Measurements from ENCODE around the gene ARX.

Gene ARX

DNA sequence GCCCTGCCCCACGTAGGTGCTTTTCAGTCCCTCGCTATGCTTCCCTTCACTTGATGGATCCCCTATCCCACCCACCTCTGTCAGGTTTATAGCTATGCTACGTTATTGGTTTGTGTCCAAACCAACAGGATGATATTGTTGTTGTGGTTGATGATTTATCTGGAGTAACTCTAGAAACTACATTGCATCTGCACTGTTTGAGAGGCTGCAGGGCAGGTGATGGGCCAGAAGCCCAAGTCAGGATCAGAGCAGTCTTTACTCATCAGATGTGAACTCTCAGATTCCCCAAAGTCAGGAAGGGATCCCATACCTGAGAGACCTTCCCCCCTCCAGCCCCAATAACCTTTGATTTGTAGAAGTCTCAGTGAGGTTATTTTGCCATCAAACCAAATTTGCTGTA, 34.7 kb downstream of the ARX start:
- Histone ChIP-seq H2BK120ac (ENCODE audit: low read depth, low read length) (no peak overlapping the region), H3K4me3 (ENCODE audit: low read length) (no peak overlapping the region), H3K27me3 (ENCODE audit: insufficient read depth, low read length, poor library complexity) (no peaks in the 10 kb centered on the region), H3K4me1 (ENCODE audit: control insufficient read depth, low read depth, low read length) (no peaks in the 10 kb centered on the region), H2BK15ac (replicated peaks; ENCODE audit: low read depth) (no peak overlapping the region), H2BK5ac (ENCODE audit: low read length) (no peak overlapping the region), H3K9ac (ENCODE audit: low read length) (no peak overlapping the region), H3K27ac (ENCODE audit: low read depth, low read length) (no peak overlapping the region), H3K79me1 (ENCODE audit: low read length) (no peaks in the 10 kb centered on the region), H3K56ac (ENCODE audit: low read length) (no peak overlapping the region), H2AK5ac (ENCODE audit: low read length) (no peak overlapping the region), H3K23ac (ENCODE audit: low read length) (no peak overlapping the region), H3K4me2 (ENCODE audit: low read length) (no peak overlapping the region), H3K36me3 (ENCODE audit: control insufficient read depth, insufficient read depth, low read length) (no peaks in the 10 kb centered on the region), H3K79me2 (ENCODE audit: control insufficient read depth, insufficient read depth, low read length) (no peaks in the 10 kb centered on the region), H4K5ac (ENCODE audit: low read length) (no peak overlapping the region), H3K4ac (ENCODE audit: low read depth, low read length) (no peak overlapping the region), H4K8ac (ENCODE audit: low read depth, low read length) (no peak overlapping the region), H3K18ac (ENCODE audit: low read length) (no peak overlapping the region)
- DNase-seq, result no peak
- no CpG with 5 or more reads among the region's 3 CpGs for WGBS (ENCODE audit: extremely low coverage, insufficient coverage, low lambda C conversion rate)

DNA sequence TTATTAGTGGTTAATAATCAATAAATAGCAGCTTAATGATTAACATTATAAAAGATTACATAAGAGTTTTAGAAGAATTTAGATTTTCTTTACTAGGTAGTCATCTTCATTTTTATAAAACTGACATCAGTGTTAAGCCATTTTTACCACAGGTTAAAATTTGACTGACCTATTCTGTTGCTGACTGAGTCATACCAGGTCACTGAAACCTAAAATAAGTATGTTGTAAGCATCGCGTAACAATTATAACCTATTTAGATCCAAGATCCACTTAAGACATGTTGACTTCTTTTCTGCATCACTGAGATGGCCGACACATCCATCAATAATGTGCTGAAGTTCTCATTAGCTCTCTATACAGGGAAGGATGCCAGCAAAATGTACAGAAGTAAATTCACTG, 36.7 kb downstream of the ARX start:
- no peak overlapping the region for H3K23ac ChIP-seq (ENCODE audit: low read length)
- H3K18ac ChIP-seq (ENCODE audit: low read length), result no peak overlapping the region
- H2BK15ac ChIP-seq (replicated peaks; ENCODE audit: low read depth), result no peak overlapping the region
- WGBS (ENCODE audit: extremely low coverage, insufficient coverage, low lambda C conversion rate), result no CpG with 5 or more reads among the region's 3 CpGs
- no peak overlapping the region for H3K27ac ChIP-seq (ENCODE audit: low read depth, low read length)
- no peak overlapping the region for H3K4ac ChIP-seq (ENCODE audit: low read depth, low read length)
- H2AK5ac ChIP-seq (ENCODE audit: low read length), result no peak overlapping the region
- no peak overlapping the region for H2BK5ac ChIP-seq (ENCODE audit: low read length)
- no peak overlapping the region for H3K4me3 ChIP-seq (ENCODE audit: low read length)
- no peak overlapping the region for H4K8ac ChIP-seq (ENCODE audit: low read depth, low read length)
- H3K79me2 ChIP-seq (ENCODE audit: control insufficient read depth, insufficient read depth, low read length), result no peaks in the 10 kb centered on the region
- H3K27me3 ChIP-seq (ENCODE audit: insufficient read depth, low read length, poor library complexity), result no peaks in the 10 kb centered on the region
- no peak overlapping the region for H2BK120ac ChIP-seq (ENCODE audit: low read depth, low read length)
- H4K5ac ChIP-seq (ENCODE audit: low read length), result no peak overlapping the region
- H3K36me3 ChIP-seq (ENCODE audit: control insufficient read depth, insufficient read depth, low read length), result no peaks in the 10 kb centered on the region
- no peak overlapping the region for H3K56ac ChIP-seq (ENCODE audit: low read length)
- no peak for DNase-seq
- no peak overlapping the region for H3K9ac ChIP-seq (ENCODE audit: low read length)
- no peaks in the 10 kb centered on the region for H3K4me1 ChIP-seq (ENCODE audit: control insufficient read depth, low read depth, low read length)
- H3K4me2 ChIP-seq (ENCODE audit: low read length), result no peak overlapping the region
- no peaks in the 10 kb centered on the region for H3K79me1 ChIP-seq (ENCODE audit: low read length)

- H3K18ac ChIP-seq (ENCODE audit: low read length), result no peak overlapping the region
- H3K4me3 ChIP-seq (ENCODE audit: low read length), result no peak overlapping the region
- no peak overlapping the region for H2BK5ac ChIP-seq (ENCODE audit: low read length)
- H2AK5ac ChIP-seq (ENCODE audit: low read length), result no peak overlapping the region
- no peaks in the 10 kb centered on the region for H3K4me1 ChIP-seq (ENCODE audit: control insufficient read depth, low read depth, low read length)
- H4K5ac ChIP-seq (ENCODE audit: low read length), result no peak overlapping the region
- H2BK15ac ChIP-seq (replicated peaks; ENCODE audit: low read depth), result no peak overlapping the region
- no peak overlapping the region for H3K56ac ChIP-seq (ENCODE audit: low read length)
- no peak overlapping the region for H3K4ac ChIP-seq (ENCODE audit: low read depth, low read length)
- WGBS (ENCODE audit: extremely low coverage, insufficient coverage, low lambda C conversion rate), result no CpG with 5 or more reads among the region's 5 CpGs
- H3K27me3 ChIP-seq (ENCODE audit: insufficient read depth, low read length, poor library complexity), result no peaks in the 10 kb centered on the region
- no peak overlapping the region for H3K4me2 ChIP-seq (ENCODE audit: low read length)
- no peaks in the 10 kb centered on the region for H3K79me1 ChIP-seq (ENCODE audit: low read length)
- no peak overlapping the region for H2BK120ac ChIP-seq (ENCODE audit: low read depth, low read length)
- no peaks in the 10 kb centered on the region for H3K79me2 ChIP-seq (ENCODE audit: control insufficient read depth, insufficient read depth, low read length)
- DNase-seq, result no peak
- no peak overlapping the region for H3K23ac ChIP-seq (ENCODE audit: low read length)
- no peak overlapping the region for H3K27ac ChIP-seq (ENCODE audit: low read depth, low read length)
- H3K9ac ChIP-seq (ENCODE audit: low read length), result no peak overlapping the region
- no peak overlapping the region for H4K8ac ChIP-seq (ENCODE audit: low read depth, low read length)
- no peaks in the 10 kb centered on the region for H3K36me3 ChIP-seq (ENCODE audit: control insufficient read depth, insufficient read depth, low read length)
Observed at GRCh38 chrX:24969812-24970211, 46.0 kb downstream of the ARX start.

DNA sequence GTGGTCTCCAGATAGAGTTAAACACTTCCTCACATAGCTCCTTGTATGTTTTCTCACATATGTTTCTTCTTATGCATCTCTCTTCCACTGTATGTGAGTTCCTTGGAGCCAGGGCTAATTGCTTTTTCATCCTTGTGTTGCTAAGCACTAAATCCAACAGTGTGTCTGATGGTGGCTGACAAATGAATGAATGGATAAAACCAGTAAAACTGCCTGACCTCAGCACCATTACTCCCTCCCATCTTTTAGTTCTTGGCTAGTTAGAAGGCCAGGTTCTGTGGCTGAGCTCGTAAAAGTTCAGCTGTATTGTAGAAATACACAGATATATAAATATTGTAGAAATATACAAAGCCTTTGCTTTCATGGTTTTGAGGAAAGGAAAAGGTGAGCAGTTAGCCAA, 50.4 kb downstream of the ARX start:
- Histone ChIP-seq H3K27ac (ENCODE audit: low read depth, low read length) (no peak overlapping the region), H3K23ac (ENCODE audit: low read length) (no peak overlapping the region), H3K79me2 (ENCODE audit: control insufficient read depth, insufficient read depth, low read length) (no peaks in the 10 kb centered on the region), H2BK5ac (ENCODE audit: low read length) (no peak overlapping the region), H3K27me3 (ENCODE audit: insufficient read depth, low read length, poor library complexity) (no peaks in the 10 kb centered on the region), H3K4me2 (ENCODE audit: low read length) (no peak overlapping the region), H2AK5ac (ENCODE audit: low read length) (no peak overlapping the region), H3K36me3 (ENCODE audit: control insufficient read depth, insufficient read depth, low read length) (no peaks in the 10 kb centered on the region), H3K4ac (ENCODE audit: low read depth, low read length) (no peak overlapping the region), H3K4me3 (ENCODE audit: low read length) (no peak overlapping the region), H3K18ac (ENCODE audit: low read length) (no peak overlapping the region), H4K8ac (ENCODE audit: low read depth, low read length) (no peak overlapping the region), H3K9ac (ENCODE audit: low read length) (no peak overlapping the region), H4K5ac (ENCODE audit: low read length) (no peak overlapping the region), H3K56ac (ENCODE audit: low read length) (no peak overlapping the region), H2BK15ac (replicated peaks; ENCODE audit: low read depth) (no peak overlapping the region), H3K79me1 (ENCODE audit: low read length) (no peaks in the 10 kb centered on the region), H3K4me1 (ENCODE audit: control insufficient read depth, low read depth, low read length) (no peaks in the 10 kb centered on the region), H2BK120ac (ENCODE audit: low read depth, low read length) (no peak overlapping the region)
- DNase-seq, result no peak
- no CpG with 5 or more reads among the region's 1 CpG for WGBS (ENCODE audit: extremely low coverage, insufficient coverage, low lambda C conversion rate)

DNA sequence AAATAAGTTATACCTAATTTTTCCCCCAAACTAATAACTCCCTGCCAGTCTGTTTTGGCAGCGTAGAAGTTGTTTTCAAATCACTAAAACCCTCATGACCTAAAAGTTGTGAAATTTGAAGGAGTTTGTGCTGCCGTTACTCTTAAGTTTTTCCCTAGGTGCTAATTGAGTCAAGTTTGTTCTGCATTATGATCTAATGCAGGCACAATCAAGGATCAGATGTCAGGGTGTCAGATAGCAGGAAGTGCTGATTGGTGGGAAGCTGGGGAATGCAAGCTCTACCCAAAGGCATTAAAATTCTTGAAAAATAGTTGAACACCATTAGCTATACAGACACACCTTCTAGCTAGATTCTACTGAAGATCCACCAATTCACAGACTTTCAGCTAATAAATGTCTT, 51.9 kb downstream of the ARX start:
- no peak overlapping the region for H2BK120ac ChIP-seq (ENCODE audit: low read depth, low read length)
- no peaks in the 10 kb centered on the region for H3K79me1 ChIP-seq (ENCODE audit: low read length)
- no peak overlapping the region for H3K27ac ChIP-seq (ENCODE audit: low read depth, low read length)
- H3K79me2 ChIP-seq (ENCODE audit: control insufficient read depth, insufficient read depth, low read length), result no peaks in the 10 kb centered on the region
- no peak overlapping the region for H3K18ac ChIP-seq (ENCODE audit: low read length)
- no peak overlapping the region for H2BK5ac ChIP-seq (ENCODE audit: low read length)
- H4K8ac ChIP-seq (ENCODE audit: low read depth, low read length), result no peak overlapping the region
- no peak overlapping the region for H3K4me3 ChIP-seq (ENCODE audit: low read length)
- no peak overlapping the region for H3K4ac ChIP-seq (ENCODE audit: low read depth, low read length)
- H3K27me3 ChIP-seq (ENCODE audit: insufficient read depth, low read length, poor library complexity), result no peaks in the 10 kb centered on the region
- no peak overlapping the region for H3K4me2 ChIP-seq (ENCODE audit: low read length)
- peak; percentile 59 for DNase-seq
- no peaks in the 10 kb centered on the region for H3K36me3 ChIP-seq (ENCODE audit: control insufficient read depth, insufficient read depth, low read length)
- H3K56ac ChIP-seq (ENCODE audit: low read length), result no peak overlapping the region
- H4K5ac ChIP-seq (ENCODE audit: low read length), result no peak overlapping the region
- no peak overlapping the region for H2AK5ac ChIP-seq (ENCODE audit: low read length)
- no peak overlapping the region for H2BK15ac ChIP-seq (replicated peaks; ENCODE audit: low read depth)
- H3K4me1 ChIP-seq (ENCODE audit: control insufficient read depth, low read depth, low read length), result no peaks in the 10 kb centered on the region
- H3K23ac ChIP-seq (ENCODE audit: low read length), result no peak overlapping the region
- WGBS (ENCODE audit: extremely low coverage, insufficient coverage, low lambda C conversion rate), result no CpG with 5 or more reads among the region's 2 CpGs
- no peak overlapping the region for H3K9ac ChIP-seq (ENCODE audit: low read length)

DNA sequence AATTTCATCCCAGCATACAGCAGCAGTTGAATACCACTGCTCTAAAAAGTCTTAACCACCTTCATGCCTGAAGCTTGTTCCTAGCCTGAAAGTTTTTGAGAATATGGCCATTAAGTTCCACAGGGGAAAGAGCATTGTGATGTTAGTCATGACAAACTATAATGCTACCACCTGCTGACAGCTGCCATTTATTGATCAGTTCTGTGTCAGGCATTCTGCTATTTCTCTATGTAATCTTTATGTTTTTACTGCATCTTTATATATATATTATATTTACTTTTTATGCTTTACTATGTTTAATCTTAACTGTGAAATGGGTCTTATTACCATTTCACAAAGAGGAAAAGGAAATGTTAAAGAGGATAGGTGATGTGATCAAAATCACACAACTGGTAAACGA, 54.0 kb downstream of the ARX start:
- H3K9ac ChIP-seq (ENCODE audit: low read length), result no peak overlapping the region

More for the DNA sequence above, 54.0 kb downstream of the ARX start:
- Histone ChIP-seq H4K5ac (ENCODE audit: low read length) (no peak overlapping the region), H3K79me1 (ENCODE audit: low read length) (no peaks in the 10 kb centered on the region), H3K36me3 (ENCODE audit: control insufficient read depth, insufficient read depth, low read length) (no peaks in the 10 kb centered on the region), H2AK5ac (ENCODE audit: low read length) (no peak overlapping the region), H3K27ac (ENCODE audit: low read depth, low read length) (no peak overlapping the region), H3K23ac (ENCODE audit: low read length) (no peak overlapping the region), H3K56ac (ENCODE audit: low read length) (no peak overlapping the region), H2BK120ac (ENCODE audit: low read depth, low read length) (no peak overlapping the region), H3K27me3 (ENCODE audit: insufficient read depth, low read length, poor library complexity) (no peaks in the 10 kb centered on the region), H2BK15ac (replicated peaks; ENCODE audit: low read depth) (no peak overlapping the region), H3K4me1 (ENCODE audit: control insufficient read depth, low read depth, low read length) (no peaks in the 10 kb centered on the region), H3K4me2 (ENCODE audit: low read length) (no peak overlapping the region), H2BK5ac (ENCODE audit: low read length) (no peak overlapping the region), H3K4ac (ENCODE audit: low read depth, low read length) (no peak overlapping the region), H3K18ac (ENCODE audit: low read length) (no peak overlapping the region), H4K8ac (ENCODE audit: low read depth, low read length) (no peak overlapping the region), H3K4me3 (ENCODE audit: low read length) (no peak overlapping the region), H3K79me2 (ENCODE audit: control insufficient read depth, insufficient read depth, low read length) (no peaks in the 10 kb centered on the region)
- DNase-seq, result no peak
- WGBS (ENCODE audit: extremely low coverage, insufficient coverage, low lambda C conversion rate), result no CpG with 5 or more reads among the region's 1 CpG
